Occipital lobe (tissue), 2 donors: Measurements from ENCODE around the gene CIAPIN1. TPM values are rescaled to one million over a fixed set of nuclear protein-coding genes. Genes with fewer than 3 reads are reported as not detected.

Source experiments
- DNase-seq: peaks from one replicate; lab custom pipeline; 2025; lab: John Stamatoyannopoulos, UW
- total RNA-seq: library from RNA; depleted of rRNA; stranded (reverse); fragments of >200 nt; gene quantifications from one replicate; pipeline ENCODE4 v1.2.3, GENCODE V29; 2014

Gene CIAPIN1
- total RNA-seq = 51.5 TPM

GRCh38 chr16:57447186-57447962 is at the start of gene CIAPIN1, which contains the start of gene COQ9:
TSS of gene CIAPIN1 (minus strand) at chr16:57447385. CDS start at chr16:57440928, 6,457 bp downstream.
TSS of gene COQ9 (plus strand) at chr16:57447479. CDS start at chr16:57447506, 27 bp downstream.
- peak; percentile 86 for DNase-seq

DNA sequence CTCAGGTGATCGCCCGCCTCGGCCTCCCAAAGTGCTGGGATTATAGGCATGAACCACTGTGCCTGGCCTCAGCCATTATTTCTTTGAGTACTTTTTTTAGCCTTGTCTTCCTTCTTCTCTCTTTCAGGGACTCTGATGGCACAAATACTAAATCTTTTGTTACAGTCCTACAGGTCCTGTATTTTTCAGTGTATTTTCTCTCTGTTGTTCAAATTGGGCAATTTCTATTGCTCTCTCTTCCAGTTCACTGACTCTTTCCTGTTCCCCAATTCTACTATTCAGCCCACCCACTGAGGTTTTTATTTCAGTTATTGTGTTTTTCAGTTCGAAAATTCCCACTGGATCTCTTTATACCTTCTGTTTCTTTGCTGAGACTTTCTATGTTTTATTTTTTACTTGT is 46.6 kb upstream of the CIAPIN1 start:
- DNase-seq = no peak

DNA sequence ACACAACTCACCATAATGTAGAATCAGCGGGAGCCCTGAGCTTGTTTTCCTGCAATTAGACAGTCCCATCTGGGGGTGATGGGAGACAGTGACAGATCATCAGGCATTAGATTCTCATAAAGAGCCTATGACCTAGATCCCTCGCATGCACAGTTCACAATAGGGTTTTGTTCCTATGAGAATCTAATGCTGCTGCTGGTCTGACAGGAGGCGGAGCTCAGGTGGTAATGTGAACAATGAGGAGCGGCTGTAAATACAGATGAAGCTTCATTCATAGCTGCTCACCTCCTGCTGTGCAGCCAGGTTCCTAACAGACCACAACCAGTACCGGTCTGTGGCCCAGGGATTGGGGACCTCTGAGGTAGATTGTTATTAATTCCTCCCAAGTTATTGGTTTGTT is 42.0 kb upstream of the CIAPIN1 start:
- DNase-seq = no peak

DNA sequence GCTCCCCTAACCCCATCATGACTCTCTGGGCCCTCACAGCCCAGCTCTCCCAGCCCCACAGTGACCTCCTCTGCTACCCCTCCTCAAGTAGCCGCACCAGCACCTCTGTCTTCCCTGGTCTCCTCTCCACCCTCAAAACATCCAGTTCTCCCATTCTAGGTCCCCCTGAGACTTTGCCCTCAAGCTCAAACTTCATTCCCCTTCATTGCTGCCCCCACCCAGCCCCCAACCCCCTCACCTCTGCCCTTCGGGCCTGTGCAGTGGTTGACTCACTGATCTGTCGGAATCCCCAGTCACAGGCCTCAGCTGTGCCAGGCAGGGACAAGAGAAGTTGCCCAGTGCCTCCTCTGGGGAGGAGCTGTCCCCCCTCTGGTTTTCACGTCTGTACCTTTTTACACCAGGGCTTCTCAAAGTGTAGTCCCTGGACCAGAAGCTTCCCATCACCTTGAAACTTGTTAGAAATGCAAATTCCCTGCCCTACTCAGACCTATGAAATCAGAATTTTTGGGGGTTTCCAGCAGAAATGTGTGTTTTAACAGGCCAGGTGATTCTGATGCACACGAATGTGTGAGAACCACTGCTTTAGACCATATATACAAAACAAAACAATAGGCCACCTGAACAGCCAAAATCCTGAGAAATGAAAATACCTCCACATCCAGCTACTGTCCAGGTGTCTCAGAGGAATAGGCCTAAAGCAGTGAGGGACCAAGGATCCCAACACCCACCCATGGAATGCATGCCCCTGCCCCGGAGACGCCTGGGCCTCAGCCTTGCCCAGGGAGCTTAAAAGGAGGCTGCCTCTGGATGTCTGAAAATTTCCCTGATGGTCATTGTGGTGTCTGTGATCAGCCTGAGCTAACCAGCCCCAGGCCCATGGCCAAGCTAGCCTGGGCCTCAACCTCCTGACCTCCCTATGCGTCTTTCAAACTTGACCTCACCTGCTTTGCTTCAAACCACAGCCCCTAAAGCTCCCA is 40.0 kb upstream of the CIAPIN1 start:
- no peak for DNase-seq

DNA sequence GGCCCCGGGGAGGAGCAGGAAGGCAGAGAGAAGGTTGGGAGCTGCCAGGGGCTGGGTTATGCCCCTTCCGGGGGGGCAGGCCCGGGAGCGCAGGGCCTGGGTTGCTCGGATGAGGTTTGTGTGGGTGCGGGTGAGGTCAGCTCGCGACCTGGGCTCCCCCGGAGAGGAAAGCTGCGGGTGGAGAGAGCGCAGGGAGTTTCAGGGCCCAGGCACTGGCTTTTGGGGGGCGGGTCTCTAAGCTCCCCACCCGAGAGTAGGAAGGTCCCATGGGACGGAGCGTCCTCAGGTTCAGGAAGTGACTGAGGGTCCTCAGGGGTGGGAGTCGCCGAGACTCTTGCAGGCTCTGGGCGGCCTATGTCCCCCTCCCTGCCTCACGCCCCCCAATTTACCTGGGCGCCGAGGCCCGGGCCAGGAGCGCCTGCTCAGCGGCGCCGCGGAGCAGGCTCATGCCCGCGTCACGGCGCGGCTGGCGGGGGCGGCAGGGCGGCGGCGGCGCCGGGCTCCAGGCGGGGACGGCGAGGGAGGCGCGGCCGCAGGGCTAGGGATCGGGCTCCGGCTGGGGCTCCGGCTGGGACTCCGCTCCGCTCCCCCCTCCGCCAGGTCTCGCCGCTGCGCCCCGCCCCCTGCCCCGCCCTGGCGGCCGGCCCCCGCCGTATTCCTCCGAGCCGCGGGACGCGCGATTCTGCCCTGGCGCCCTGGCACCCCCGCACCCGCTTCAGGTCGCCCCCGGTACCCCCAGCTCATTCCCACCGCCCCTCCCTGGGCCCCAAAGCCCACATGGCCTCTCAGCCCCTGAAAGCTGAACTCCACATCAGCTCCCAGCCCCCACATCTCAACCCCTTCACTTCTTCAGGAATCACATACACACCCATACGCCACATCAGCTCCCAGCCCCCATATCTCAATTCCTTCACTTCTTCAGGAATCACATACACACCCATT is 39.0 kb upstream of the CIAPIN1 start, which contains the start of gene DOK4:
DOK4 (minus strand) TSS at position 578 of the 942 bp plus-strand sequence. CDS start 6,986 bp downstream, outside the sequence.
- peak; percentile 68 for DNase-seq

GRCh38 chr16:57485091-57485915 is 38.1 kb upstream of the CIAPIN1 start:
- DNase-seq = no peak

DNA sequence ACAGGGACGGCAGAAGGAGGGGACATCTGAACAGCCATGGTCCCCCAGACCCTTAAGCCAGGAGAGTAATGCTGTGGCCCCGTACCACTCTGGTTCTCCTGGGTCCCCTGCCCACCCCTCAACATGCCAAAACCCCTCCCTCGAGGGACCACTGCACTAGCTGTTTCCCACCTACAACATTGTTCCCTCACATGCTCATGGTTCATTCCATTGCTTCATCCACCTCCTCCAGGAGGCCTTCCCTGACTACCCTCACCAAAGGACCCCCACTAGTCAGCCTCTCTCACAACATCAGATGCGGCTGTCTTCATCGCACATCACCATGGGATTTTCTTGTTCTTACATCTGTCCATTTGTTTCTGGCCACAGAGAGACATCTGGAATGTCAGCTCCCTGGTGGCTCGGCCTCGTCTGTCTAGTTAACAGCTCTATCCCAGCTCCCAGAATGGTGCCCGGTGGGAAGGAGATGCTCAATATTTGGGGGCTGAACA is 37.4 kb upstream of the CIAPIN1 start:
- DNase-seq = no peak

GRCh38 chr16:57483725-57484514 is 36.7 kb upstream of the CIAPIN1 start:
- no peak for DNase-seq

DNA sequence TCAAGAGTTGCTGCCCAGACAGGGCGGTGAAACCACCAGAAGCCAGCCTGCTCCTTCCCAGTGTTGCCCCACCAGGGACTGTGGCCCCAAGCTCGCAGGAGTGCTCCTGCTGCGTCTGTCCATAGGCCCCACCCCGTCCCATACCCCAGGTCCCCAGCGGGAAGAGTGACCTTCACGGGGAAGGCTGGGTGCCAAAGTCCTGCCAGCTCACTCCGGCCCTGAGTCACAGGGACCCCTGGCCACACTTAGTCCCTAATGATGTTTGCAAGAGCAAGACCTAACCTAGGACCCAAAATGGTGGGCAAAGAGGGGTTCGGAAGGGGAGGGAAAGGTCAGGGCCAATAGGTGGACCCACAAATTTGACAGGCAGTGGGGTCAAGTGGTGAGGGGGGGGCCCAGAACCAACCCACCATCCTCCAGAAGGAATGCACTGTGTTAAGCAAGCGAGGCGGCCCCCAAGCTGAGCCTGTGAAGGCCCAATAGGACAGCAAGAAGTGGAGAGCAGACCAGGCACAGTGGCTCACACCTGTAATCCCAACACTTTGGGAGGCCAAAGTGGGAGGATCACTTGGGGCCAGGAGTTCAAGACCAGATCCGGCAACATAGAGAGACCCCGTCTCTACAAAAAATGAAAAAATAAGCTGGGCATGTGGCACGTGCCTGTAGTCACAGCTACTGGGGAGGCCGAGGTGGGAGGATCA is 35.8 kb upstream of the CIAPIN1 start:
- no peak for DNase-seq

DNA sequence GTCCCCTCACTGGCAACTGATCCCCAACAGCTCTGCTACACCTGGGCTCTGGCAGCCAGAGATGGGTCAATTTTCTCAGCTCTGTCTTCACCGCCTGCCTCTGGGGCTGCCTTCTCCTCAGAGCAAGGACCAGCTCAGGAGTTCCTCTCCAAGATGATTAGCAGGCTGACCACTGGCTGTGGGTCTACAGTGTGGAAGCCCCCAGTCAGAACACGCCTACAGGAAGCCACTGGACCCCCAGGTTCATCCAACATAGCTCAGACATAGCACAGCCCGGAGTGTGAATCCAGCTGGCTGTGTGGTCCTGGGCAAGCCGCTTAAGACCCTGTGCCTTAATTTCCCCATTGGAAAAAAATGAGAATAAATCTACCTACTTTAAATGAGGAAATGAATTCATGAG is 34.2 kb upstream of the CIAPIN1 start:
- no peak for DNase-seq

DNA sequence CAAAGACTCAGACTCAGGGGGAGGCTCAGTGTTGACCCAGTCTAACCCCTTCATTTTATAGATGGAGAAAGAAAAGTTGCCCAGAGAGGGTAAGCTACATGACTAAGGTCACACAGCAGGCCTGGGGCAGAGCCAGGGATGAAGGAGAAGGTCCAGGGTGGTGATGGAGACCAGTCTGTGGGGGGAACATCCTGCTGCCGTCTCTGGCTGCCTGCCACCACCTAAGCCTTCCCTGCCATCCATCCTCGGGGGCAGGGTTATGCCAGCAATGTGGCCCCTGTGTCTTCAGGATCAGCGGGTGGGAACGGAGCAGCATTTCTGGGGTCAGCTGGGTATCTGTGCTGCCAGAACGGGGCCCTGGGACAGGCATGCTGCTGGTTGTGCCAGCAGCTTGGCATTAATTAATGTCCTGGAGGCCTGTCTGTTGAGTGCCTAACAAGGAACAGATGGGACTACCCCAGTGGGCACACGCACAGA is 33.6 kb upstream of the CIAPIN1 start:
- no peak for DNase-seq

GRCh38 chr16:57479976-57480753 is 33.0 kb upstream of the CIAPIN1 start:
- DNase-seq = no peak

GRCh38 chr16:57479205-57479975 is 32.2 kb upstream of the CIAPIN1 start:
- no peak for DNase-seq

GRCh38 chr16:57478396-57479204 is 31.4 kb upstream of the CIAPIN1 start:
- no peak for DNase-seq

GRCh38 chr16:57477531-57478202 is 30.5 kb upstream of the CIAPIN1 start:
- DNase-seq = no peak
